HG02840 (cell line): Measurements from ENCODE around the gene SSX4.
"Not testable (repeated sequence)": the region's sequence is repeated elsewhere in the genome, so short reads cannot be mapped to it uniquely, and the experiment has no call there.

ENCODE experiments used
- ATAC-seq: cut with Tn5 transposase; IDR thresholded peaks from one replicate; pipeline ENCODE4 v1.9.1; 2021; ENCODE audit warnings: mild to moderate bottlenecking, moderate library complexity, moderate number of reproducible peaks; ENCODE audit not compliant: unreplicated experiment, low FRiP score

The SSX4 gene

GRCh38 chrX:48383239-48383638 lies at the start of gene SSX4:
TSS of gene SSX4 (plus strand) at chrX:48383539. CDS start at chrX:48384054, 515 bp downstream.
- not testable (repeated sequence) for ATAC-seq

GRCh38 chrX:48346059-48346458 lies 37.3 kb upstream of the SSX4 start:
- ATAC-seq, result not testable (repeated sequence)

- ATAC-seq, result not testable (repeated sequence)
These were observed 26.8 kb upstream of the SSX4 start, which contains the start of gene SSX3 for GRCh38 chrX:48356315-48357094. TSS of gene SSX3 (minus strand) at chrX:48356703. CDS start at chrX:48355249, 1,454 bp downstream.

GRCh38 chrX:48357681-48358080 lies 25.7 kb upstream of the SSX4 start:
- no peak for ATAC-seq

- not testable (repeated sequence) for ATAC-seq
These were observed 24.1 kb upstream of the SSX4 start for GRCh38 chrX:48359281-48359680.

GRCh38 chrX:48367717-48368408 lies 15.5 kb upstream of the SSX4 start:
- ATAC-seq, result not testable (repeated sequence)

GRCh38 chrX:48370408-48370807 lies 12.9 kb upstream of the SSX4 start:
- ATAC-seq, result not testable (repeated sequence)

GRCh38 chrX:48396931-48397330 lies 13.6 kb downstream of the SSX4 start:
- ATAC-seq, result not testable (repeated sequence)

GRCh38 chrX:48397825-48398224 lies 14.5 kb downstream of the SSX4 start:
- ATAC-seq, result not testable (repeated sequence)

GRCh38 chrX:48411860-48412259 lies 28.5 kb downstream of the SSX4 start, which contains the start of gene SSX4B:
TSS of gene SSX4B (minus strand) at chrX:48411960. CDS start at chrX:48411372, 588 bp downstream.
- ATAC-seq, result not testable (repeated sequence)

GRCh38 chrX:48427027-48427716 lies 43.8 kb downstream of the SSX4 start:
- not testable (repeated sequence) for ATAC-seq

GRCh38 chrX:48429606-48430005 lies 46.3 kb downstream of the SSX4 start:
- ATAC-seq, result not testable (repeated sequence)

- not testable (repeated sequence) for ATAC-seq
These were observed 46.8 kb downstream of the SSX4 start for GRCh38 chrX:48430166-48430565.

GRCh38 chrX:48433713-48434112 lies 50.4 kb downstream of the SSX4 start:
- ATAC-seq, result not testable (repeated sequence)
